ENCODE data around the gene RSPO1. TPM values are rescaled to one million over a fixed set of nuclear protein-coding genes. Genes with fewer than 3 reads are reported as not detected.

RSPO1 gene
- total RNA-seq, 2 donors from 2014 or later, result not detected

DNA sequence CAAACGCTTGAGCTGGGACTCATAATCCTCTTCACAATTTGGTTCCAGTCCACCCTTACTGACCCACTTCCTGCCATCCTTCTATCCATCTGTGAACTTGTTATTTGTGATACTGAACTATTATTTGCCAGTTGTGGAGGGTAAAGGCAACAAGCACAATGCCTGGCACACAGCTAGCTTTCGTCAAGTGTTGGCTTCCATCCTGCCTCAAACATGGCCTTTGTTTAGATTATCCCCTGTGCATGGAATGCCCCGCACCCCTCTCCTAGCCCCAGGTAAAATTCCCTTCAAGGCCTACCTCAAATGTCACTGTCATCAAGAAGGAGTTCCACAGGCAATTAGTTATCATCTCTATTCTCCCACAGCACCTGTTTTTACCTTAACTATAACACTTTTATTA, 46.2 kb upstream of the RSPO1 start:
- Mint-ChIP-seq H3K36me3 (ENCODE audit: low read depth) (peaks cover 31% of the 10 kb centered on the region), H3K4me1 (no peaks in the 10 kb centered on the region), H3K9me3 (no peaks in the 10 kb centered on the region), H3K27me3 (ENCODE audit: insufficient read depth) (peaks cover 23% of the 10 kb centered on the region), H3K4me3 (no peak overlapping the region), H3K27ac (no peak overlapping the region)
- H3K4me1 ChIP-seq (ENCODE audit: control insufficient read depth, insufficient read depth, low read length), result no peaks in the 10 kb centered on the region
- 93 to 95% methylated on average over 2 to 3 of the region's 3 CpGs for WGBS, 2 experiments (ENCODE audit: insufficient coverage in 1 of 2, insufficient read length in 1 of 2)
- H3K36me3 ChIP-seq (ENCODE audit: control insufficient read depth, insufficient read depth, low read length), result peaks cover 33% of the 10 kb centered on the region
- no peak for DNase-seq
- no peak overlapping the region for H3K9ac ChIP-seq (ENCODE audit: extremely low read depth, low read length, poor library complexity, severe bottlenecking)
- no peaks in the 10 kb centered on the region for H3K9me3 ChIP-seq (ENCODE audit: control insufficient read depth, low read length)
- peaks cover 30% of the 10 kb centered on the region for H3K27me3 ChIP-seq (ENCODE audit: control insufficient read depth, insufficient read depth, low read length, poor library complexity, severe bottlenecking)
- TF ChIP-seq, protein P1, sequence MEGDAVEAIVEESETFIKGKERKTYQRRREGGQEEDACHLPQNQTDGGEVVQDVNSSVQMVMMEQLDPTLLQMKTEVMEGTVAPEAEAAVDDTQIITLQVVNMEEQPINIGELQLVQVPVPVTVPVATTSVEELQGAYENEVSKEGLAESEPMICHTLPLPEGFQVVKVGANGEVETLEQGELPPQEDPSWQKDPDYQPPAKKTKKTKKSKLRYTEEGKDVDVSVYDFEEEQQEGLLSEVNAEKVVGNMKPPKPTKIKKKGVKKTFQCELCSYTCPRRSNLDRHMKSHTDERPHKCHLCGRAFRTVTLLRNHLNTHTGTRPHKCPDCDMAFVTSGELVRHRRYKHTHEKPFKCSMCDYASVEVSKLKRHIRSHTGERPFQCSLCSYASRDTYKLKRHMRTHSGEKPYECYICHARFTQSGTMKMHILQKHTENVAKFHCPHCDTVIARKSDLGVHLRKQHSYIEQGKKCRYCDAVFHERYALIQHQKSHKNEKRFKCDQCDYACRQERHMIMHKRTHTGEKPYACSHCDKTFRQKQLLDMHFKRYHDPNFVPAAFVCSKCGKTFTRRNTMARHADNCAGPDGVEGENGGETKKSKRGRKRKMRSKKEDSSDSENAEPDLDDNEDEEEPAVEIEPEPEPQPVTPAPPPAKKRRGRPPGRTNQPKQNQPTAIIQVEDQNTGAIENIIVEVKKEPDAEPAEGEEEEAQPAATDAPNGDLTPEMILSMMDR (conservative IDR thresholded peaks at IDR 0.05), result no peak
- no peak overlapping the region for H3K27ac ChIP-seq (ENCODE audit: low read depth, low read length)
- no peak overlapping the region for H3K4me3 ChIP-seq (ENCODE audit: low read length)

GRCh38 chr1:37677808-37678207, 43.1 kb upstream of the RSPO1 start:
- 92 to 100% methylated on average over 2 to 5 of the region's 5 CpGs for WGBS, 2 experiments (ENCODE audit: insufficient coverage in 1 of 2, insufficient read length in 1 of 2)
- TF ChIP-seq, protein P1 (conservative IDR thresholded peaks at IDR 0.05), result no peak
- Histone ChIP-seq H3K4me1 (ENCODE audit: control insufficient read depth, insufficient read depth, low read length) (no peaks in the 10 kb centered on the region), H3K9ac (ENCODE audit: extremely low read depth, low read length, poor library complexity, severe bottlenecking) (no peak overlapping the region), H3K9me3 (ENCODE audit: control insufficient read depth, low read length) (no peaks in the 10 kb centered on the region), H3K36me3 (ENCODE audit: control insufficient read depth, insufficient read depth, low read length) (peaks cover 20% of the 10 kb centered on the region), H3K27ac (ENCODE audit: low read depth, low read length) (no peak overlapping the region), H3K27me3 (ENCODE audit: control insufficient read depth, insufficient read depth, low read length, poor library complexity, severe bottlenecking) (peaks cover 60% of the 10 kb centered on the region), H3K4me3 (ENCODE audit: low read length) (no peak overlapping the region)
- Mint-ChIP-seq H3K36me3 (ENCODE audit: low read depth) (peaks cover 5% of the 10 kb centered on the region), H3K4me3 (no peak overlapping the region), H3K9me3 (no peaks in the 10 kb centered on the region), H3K27me3 (ENCODE audit: insufficient read depth) (peaks cover 32% of the 10 kb centered on the region), H3K27ac (no peak overlapping the region), H3K4me1 (no peaks in the 10 kb centered on the region)
- no peak for DNase-seq

GRCh38 chr1:37677143-37677439, 42.4 kb upstream of the RSPO1 start:
- WGBS, 2 experiments (ENCODE audit: insufficient coverage in 1 of 2, insufficient read length in 1 of 2), result 67 to 69% methylated on average over 2 to 4 of the region's 4 CpGs
- Histone ChIP-seq H3K36me3 (ENCODE audit: control insufficient read depth, insufficient read depth, low read length) (peaks cover 14% of the 10 kb centered on the region), H3K27ac (ENCODE audit: low read depth, low read length) (no peak overlapping the region), H3K4me1 (ENCODE audit: control insufficient read depth, insufficient read depth, low read length) (no peaks in the 10 kb centered on the region), H3K27me3 (ENCODE audit: control insufficient read depth, insufficient read depth, low read length, poor library complexity, severe bottlenecking) (peaks cover 67% of the 10 kb centered on the region), H3K4me3 (ENCODE audit: low read length) (no peak overlapping the region), H3K9ac (ENCODE audit: extremely low read depth, low read length, poor library complexity, severe bottlenecking) (no peak overlapping the region), H3K9me3 (ENCODE audit: control insufficient read depth, low read length) (no peaks in the 10 kb centered on the region)
- Mint-ChIP-seq H3K9me3 (no peaks in the 10 kb centered on the region), H3K4me3 (no peak overlapping the region), H3K27me3 (ENCODE audit: insufficient read depth) (peaks cover 32% of the 10 kb centered on the region), H3K4me1 (no peaks in the 10 kb centered on the region), H3K36me3 (ENCODE audit: low read depth) (peaks cover 1% of the 10 kb centered on the region), H3K27ac (no peak overlapping the region)
- no peak for DNase-seq
- TF ChIP-seq, protein P1 (conservative IDR thresholded peaks at IDR 0.05), result no peak

Measured in endodermal cell (in vitro differentiated cells).